Measurements from ENCODE around the gene NLE1. TPM values are rescaled to one million over a fixed set of nuclear protein-coding genes. Genes with fewer than 3 reads are reported as not detected.
"Not testable (repeated sequence)": the region's sequence is repeated elsewhere in the genome, so short reads cannot be mapped to it uniquely, and the experiment has no call there.

The NLE1 gene
- total RNA-seq, 1 experiment from 2014 or later = 36.2 TPM

DNA sequence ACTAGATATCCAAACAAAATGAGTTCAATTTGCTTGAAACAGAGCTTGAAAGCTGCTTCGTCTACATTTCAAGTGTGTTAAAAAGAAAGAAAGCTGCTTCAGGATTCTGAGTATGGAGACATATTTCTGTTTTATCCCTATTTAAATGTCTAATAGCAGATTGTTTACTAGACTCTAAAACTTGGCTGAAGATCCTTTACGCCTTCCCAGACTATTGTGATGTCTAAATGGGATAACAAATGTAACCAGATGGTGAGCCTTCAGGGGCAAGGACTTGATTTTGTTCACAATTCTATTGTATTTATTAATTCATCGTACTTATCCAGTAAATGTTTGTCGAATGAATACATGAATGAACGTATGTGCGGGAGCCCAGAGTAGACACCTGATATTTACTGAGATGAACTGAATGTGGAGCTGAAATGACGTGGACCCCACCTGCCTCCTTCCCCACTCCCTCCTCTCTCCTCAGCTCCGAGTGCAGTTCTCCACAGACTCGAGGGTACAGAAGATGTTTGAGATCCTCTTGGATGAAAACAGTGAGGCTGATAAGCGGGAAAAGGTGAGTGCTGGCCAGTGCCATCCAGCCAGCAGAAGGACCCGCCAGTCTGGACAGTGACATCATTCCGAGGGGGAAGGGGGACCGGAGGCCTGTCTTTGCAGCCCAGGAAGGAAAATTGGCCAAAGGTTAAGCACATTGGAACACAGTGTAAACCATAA is 10.5 kb upstream of the NLE1 start:
- ChIA-PET CTCF (interaction anchor here (0.5 kb wide), 1 partner anchor 90 kb away, joined by 3 read pairs; the partner anchor contains the start of gene SLFN5), POLR2A (interaction anchor here (0.6 kb wide), 1 partner anchor 7 kb away, joined by 3 read pairs; no protein-coding TSS in a partner anchor)
- no peaks in the 10 kb centered on the region for H3K36me3 Mint-ChIP-seq (ENCODE audit: insufficient read depth, unreplicated experiment)
- BruUV-seq (replicated peaks) = no TSS peak
- peaks cover 12% of the 10 kb centered on the region for H3K27me3 Mint-ChIP-seq (ENCODE audit: insufficient read depth, unreplicated experiment)
- H3K9me3 Mint-ChIP-seq (ENCODE audit: unreplicated experiment) = no peaks in the 10 kb centered on the region
- intact Hi-C loops (cut with micrococcal nuclease) = no loop called here
- no peak for DNase-seq (ENCODE audit: unreplicated experiment)
- H3K27ac Mint-ChIP-seq (ENCODE audit: low read depth, unreplicated experiment) = no peak overlapping the region
- no peaks in the 10 kb centered on the region for H3K4me1 Mint-ChIP-seq (ENCODE audit: insufficient read depth, unreplicated experiment)
- TF ChIP-seq, protein P1, sequence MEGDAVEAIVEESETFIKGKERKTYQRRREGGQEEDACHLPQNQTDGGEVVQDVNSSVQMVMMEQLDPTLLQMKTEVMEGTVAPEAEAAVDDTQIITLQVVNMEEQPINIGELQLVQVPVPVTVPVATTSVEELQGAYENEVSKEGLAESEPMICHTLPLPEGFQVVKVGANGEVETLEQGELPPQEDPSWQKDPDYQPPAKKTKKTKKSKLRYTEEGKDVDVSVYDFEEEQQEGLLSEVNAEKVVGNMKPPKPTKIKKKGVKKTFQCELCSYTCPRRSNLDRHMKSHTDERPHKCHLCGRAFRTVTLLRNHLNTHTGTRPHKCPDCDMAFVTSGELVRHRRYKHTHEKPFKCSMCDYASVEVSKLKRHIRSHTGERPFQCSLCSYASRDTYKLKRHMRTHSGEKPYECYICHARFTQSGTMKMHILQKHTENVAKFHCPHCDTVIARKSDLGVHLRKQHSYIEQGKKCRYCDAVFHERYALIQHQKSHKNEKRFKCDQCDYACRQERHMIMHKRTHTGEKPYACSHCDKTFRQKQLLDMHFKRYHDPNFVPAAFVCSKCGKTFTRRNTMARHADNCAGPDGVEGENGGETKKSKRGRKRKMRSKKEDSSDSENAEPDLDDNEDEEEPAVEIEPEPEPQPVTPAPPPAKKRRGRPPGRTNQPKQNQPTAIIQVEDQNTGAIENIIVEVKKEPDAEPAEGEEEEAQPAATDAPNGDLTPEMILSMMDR (IDR thresholded peaks at IDR 0.05; ENCODE audit: unreplicated experiment) = no peak
- H3K4me3 Mint-ChIP-seq (ENCODE audit: unreplicated experiment) = no peak overlapping the region

DNA sequence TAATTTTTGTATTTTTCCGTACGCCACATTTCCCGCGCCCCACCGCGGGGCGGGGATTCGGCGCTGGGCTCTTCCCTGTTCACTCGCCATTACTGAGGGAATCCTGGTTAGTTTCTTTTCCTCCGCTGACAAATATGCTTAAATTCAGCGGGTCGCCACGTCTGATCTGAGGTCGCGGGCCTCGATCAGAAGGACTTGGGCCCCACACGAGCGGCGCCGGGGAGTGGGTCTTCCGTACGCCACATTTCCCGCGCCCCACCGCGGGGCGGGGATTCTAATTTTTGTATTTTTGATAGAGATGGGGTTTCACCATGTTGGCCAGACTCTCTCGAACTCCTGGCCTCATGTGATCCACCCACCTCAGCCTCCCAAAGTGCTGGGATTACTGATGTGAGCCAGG is 9.0 kb upstream of the NLE1 start:
- intact Hi-C loops (cut with micrococcal nuclease) = not testable (repeated sequence)
- POLR2A ChIA-PET = interaction anchor here (0.6 kb wide), 1 partner anchor 628 kb away, joined by 3 read pairs; no protein-coding TSS in a partner anchor

DNA sequence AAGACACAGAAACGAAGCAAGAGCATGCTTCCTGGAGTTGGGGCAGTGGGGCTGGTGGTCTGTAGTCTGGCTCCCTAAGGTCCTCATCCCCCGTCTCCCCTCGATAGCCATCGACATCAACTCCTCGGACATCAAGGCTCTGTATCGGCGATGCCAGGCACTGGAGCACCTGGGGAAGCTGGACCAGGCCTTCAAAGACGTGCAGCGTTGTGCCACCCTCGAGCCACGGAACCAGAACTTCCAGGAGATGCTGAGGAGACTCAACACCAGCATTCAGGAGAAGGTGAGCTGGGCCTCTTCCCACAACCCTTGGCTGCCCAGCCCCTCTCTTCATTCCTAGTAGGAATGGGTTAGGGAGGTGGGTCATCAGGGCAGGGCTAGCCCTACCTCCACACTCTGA is 7.8 kb upstream of the NLE1 start:
- H3K27me3 Mint-ChIP-seq (ENCODE audit: insufficient read depth, unreplicated experiment) = peaks cover 12% of the 10 kb centered on the region
- no peaks in the 10 kb centered on the region for H3K9me3 Mint-ChIP-seq (ENCODE audit: unreplicated experiment)
- no peak overlapping the region for H3K27ac Mint-ChIP-seq (ENCODE audit: low read depth, unreplicated experiment)
- no peaks in the 10 kb centered on the region for H3K36me3 Mint-ChIP-seq (ENCODE audit: insufficient read depth, unreplicated experiment)
- H3K4me3 Mint-ChIP-seq (ENCODE audit: unreplicated experiment) = no peak overlapping the region
- DNase-seq (ENCODE audit: unreplicated experiment) = no peak
- POLR2A ChIA-PET = interaction anchor here (0.6 kb wide), 1 partner anchor 213 kb away, joined by 3 read pairs; no protein-coding TSS in a partner anchor
- no peaks in the 10 kb centered on the region for H3K4me1 Mint-ChIP-seq (ENCODE audit: insufficient read depth, unreplicated experiment)
- TF ChIP-seq, protein P1 (IDR thresholded peaks at IDR 0.05; ENCODE audit: unreplicated experiment) = no peak
- intact Hi-C loops (cut with micrococcal nuclease) = no loop called here
- CTCF ChIA-PET = interaction anchor here (1.1 kb wide), 2 partner anchors 8 to 390 kb away, joined by 3 to 6 read pairs; partner anchors contain the start of gene NLE1
- BruUV-seq (replicated peaks) = no TSS peak

More for the DNA sequence above, 9.0 kb upstream of the NLE1 start:
- H3K36me3 Mint-ChIP-seq (ENCODE audit: insufficient read depth, unreplicated experiment); DNase-seq (ENCODE audit: unreplicated experiment); H3K27ac Mint-ChIP-seq (ENCODE audit: low read depth, unreplicated experiment); H3K4me1 Mint-ChIP-seq (ENCODE audit: insufficient read depth, unreplicated experiment); BruUV-seq (replicated peaks); CTCF ChIA-PET; H3K4me3 Mint-ChIP-seq (ENCODE audit: unreplicated experiment); H3K9me3 Mint-ChIP-seq (ENCODE audit: unreplicated experiment): not testable (repeated sequence)
- H3K27me3 Mint-ChIP-seq (ENCODE audit: insufficient read depth, unreplicated experiment) = peaks cover 12% of the 10 kb centered on the region

DNA sequence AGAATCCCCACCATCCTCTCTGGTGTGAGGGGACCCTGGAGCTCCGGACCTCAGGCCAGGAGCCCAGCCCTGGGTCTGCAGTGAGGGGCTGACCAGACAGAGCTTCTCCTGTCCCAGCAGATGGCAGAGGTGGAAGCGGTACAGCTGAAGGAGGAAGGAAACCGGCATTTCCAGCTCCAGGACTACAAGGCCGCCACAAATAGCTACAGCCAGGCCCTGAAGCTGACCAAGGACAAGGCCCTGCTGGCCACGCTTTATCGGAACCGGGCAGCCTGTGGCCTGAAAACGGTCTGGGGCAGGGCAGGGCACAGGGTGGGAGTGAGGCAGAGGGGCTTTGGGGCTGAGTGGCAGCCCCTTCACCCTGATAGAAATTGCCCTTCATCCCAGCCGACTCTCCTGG is 6.0 kb upstream of the NLE1 start:
- ChIA-PET CTCF (interaction anchor here (0.6 to 1.9 kb wide), 3 partner anchors 27 to 390 kb away, joined by 3 to 6 read pairs (median 4); partner anchors contain the start of gene FNDC8), POLR2A (no interaction called here)
- H3K27ac Mint-ChIP-seq (ENCODE audit: low read depth, unreplicated experiment) = no peak overlapping the region
- no peak for DNase-seq (ENCODE audit: unreplicated experiment)
- intact Hi-C loops (cut with micrococcal nuclease) = no loop called here
- peaks cover 4% of the 10 kb centered on the region for H3K4me1 Mint-ChIP-seq (ENCODE audit: insufficient read depth, unreplicated experiment)
- no TSS peak for BruUV-seq (replicated peaks)
- H3K27me3 Mint-ChIP-seq (ENCODE audit: insufficient read depth, unreplicated experiment) = no peaks in the 10 kb centered on the region
- no peak overlapping the region for H3K4me3 Mint-ChIP-seq (ENCODE audit: unreplicated experiment)
- peaks cover 5% of the 10 kb centered on the region for H3K36me3 Mint-ChIP-seq (ENCODE audit: insufficient read depth, unreplicated experiment)
- TF ChIP-seq, protein P1 (IDR thresholded peaks at IDR 0.05; ENCODE audit: unreplicated experiment) = no peak
- no peaks in the 10 kb centered on the region for H3K9me3 Mint-ChIP-seq (ENCODE audit: unreplicated experiment)

Measured in MCF 10A (cell line).